ENCODE data around the gene FGD3. TPM values are rescaled to one million over a fixed set of nuclear protein-coding genes. Genes with fewer than 3 reads are reported as not detected.

The FGD3 gene
- total RNA-seq, 1 experiment from 2014 or later = 1.8 TPM

GRCh38 chr9:92979283-92980056 lies 32.1 kb downstream of the FGD3 start:
- no peaks in the 10 kb centered on the region for H3K27me3 ChIP-seq (ENCODE audit: insufficient read depth, low read length)
- no peak overlapping the region for H2BK20ac ChIP-seq (ENCODE audit: low read depth, low read length, poor library complexity, severe bottlenecking)
- H3K56ac ChIP-seq (ENCODE audit: insufficient read length, low read depth, low read length) = no peak overlapping the region
- H2BK12ac ChIP-seq (ENCODE audit: insufficient read length, low read depth, low read length) = no peak overlapping the region
- peaks cover 19 to 41% (median 28%) of the 10 kb centered on the region in 3 experiments for H3K36me3 Mint-ChIP-seq (ENCODE audit: insufficient read depth in 1 of 3, low read depth in 3 of 3)
- no peak overlapping the region for H3K23ac ChIP-seq (ENCODE audit: insufficient read length, low read depth, low read length)
- H3K9me3 ChIP-seq (ENCODE audit: control insufficient read depth, low read depth, low read length) = peaks cover 20% of the 10 kb centered on the region
- H4K5ac ChIP-seq (ENCODE audit: insufficient read length, low read depth, low read length) = no peak overlapping the region
- no peaks in the 10 kb centered on the region for H4K20me1 ChIP-seq (ENCODE audit: control insufficient read depth, insufficient read depth, insufficient read length)
- H3K4me3 Mint-ChIP-seq = no peak overlapping the region
- H3K4me1 Mint-ChIP-seq = peaks cover 18% of the 10 kb centered on the region in 2 experiments
- H3K4me2 ChIP-seq (ENCODE audit: insufficient read depth, insufficient read length, low read length) = no peak overlapping the region
- H3K9me3 Mint-ChIP-seq = peaks cover 42 to 49% of the 10 kb centered on the region in 2 experiments
- H4K8ac ChIP-seq (replicated peaks; ENCODE audit: insufficient read length, low read depth, low read length) = no peak overlapping the region
- H2AFZ ChIP-seq (ENCODE audit: low read length) = no peak overlapping the region
- H3K79me1 ChIP-seq (ENCODE audit: insufficient read depth, low read depth, low read length, poor library complexity, severe bottlenecking) = no peaks in the 10 kb centered on the region
- H3K4me1 ChIP-seq (ENCODE audit: insufficient read depth, low read length) = no peaks in the 10 kb centered on the region
- H3T11ph ChIP-seq (ENCODE audit: low read length) = no peak overlapping the region
- WGBS (ENCODE audit: extremely low coverage, insufficient read length, low lambda C conversion rate) = no CpG with 5 or more reads among the region's 2 CpGs
- no peak overlapping the region for H2BK5ac ChIP-seq (ENCODE audit: insufficient read length, low read length)
- no peaks in the 10 kb centered on the region; the same call in none of the 2 replicates for H3K27me3 Mint-ChIP-seq (ENCODE audit: low read depth)
- H3K27ac Mint-ChIP-seq = no peak overlapping the region
- TF ChIP-seq CTCF (conservative IDR thresholded peaks at IDR 0.05) = no peak
- no peak overlapping the region for H3K27ac ChIP-seq (ENCODE audit: insufficient read length, low read depth, low read length)
- H3K79me2 ChIP-seq (ENCODE audit: insufficient read depth, low read length) = no peaks in the 10 kb centered on the region
- H3K18ac ChIP-seq (ENCODE audit: insufficient read length, low read depth, low read length) = no peak overlapping the region
- no peak overlapping the region for H3K14ac ChIP-seq (ENCODE audit: insufficient read depth, low read length)
- no peak overlapping the region for H3K4ac ChIP-seq (ENCODE audit: low read depth, low read length)
- DNase-seq = no peak
- no peak overlapping the region for H4K91ac ChIP-seq (ENCODE audit: insufficient read length, low read depth, low read length)
- no peak overlapping the region for H2BK120ac ChIP-seq (ENCODE audit: low read depth, low read length, poor library complexity, severe bottlenecking)
- H3K23me2 ChIP-seq (ENCODE audit: insufficient read length, low read depth, low read length, poor library complexity, severe bottlenecking) = no peaks in the 10 kb centered on the region
- H2AK5ac ChIP-seq (ENCODE audit: insufficient read length, low read length) = no peak overlapping the region
- no peak overlapping the region for H2BK15ac ChIP-seq (ENCODE audit: low read depth, low read length)
- H3K9ac ChIP-seq (ENCODE audit: extremely low read depth, insufficient read length, low read length) = no peak overlapping the region
